Stimulated activated naive B cell treated with anti-CD40 and anti-IgM and Interleukin-4, amounts not matched to agents 10 μg/mL and 1 μg/mL and 100 μg/mL, for 72 hours (primary cell): Measurements from ENCODE around the gene RNASE4.
A peak's percentile ranks its signal among the peaks of the same experiment; 100 is the strongest.
"Not testable (repeated sequence)": the region's sequence is repeated elsewhere in the genome, so short reads cannot be mapped to it uniquely, and the experiment has no call there.

Experiments
- ATAC-seq, 2 donors: fragments of 150-1000 bp; cut with Tn5 transposase; replicated peaks; 2 replicates each; pipeline ENCODE4 v1.10.0; 2021; ENCODE audit warnings: moderate library complexity in 1 of 2
- DNase-seq: peaks from one replicate; pipeline ENCODE4 v3.0.0; 2021
- H3K27ac Mint-ChIP-seq: one replicate; pipeline ENCODE4 v1.8.0; 2022; ENCODE audit warnings: mild to moderate bottlenecking, mixed read lengths
- H3K27me3 Mint-ChIP-seq, 2 donors: one replicate each; pipeline ENCODE4 v1.8.0; 2022; ENCODE audit warnings: mixed read lengths in 2 of 2
- H3K36me3 Mint-ChIP-seq, 2 donors: one replicate each; pipeline ENCODE4 v1.8.0; 2022; ENCODE audit warnings: mixed read lengths in 2 of 2, mild to moderate bottlenecking in 1 of 2
- H3K4me1 Mint-ChIP-seq, 2 donors: one replicate each; pipeline ENCODE4 v1.8.0; 2022; ENCODE audit warnings: mixed read lengths in 2 of 2, mild to moderate bottlenecking in 1 of 2
- H3K4me3 Mint-ChIP-seq, 2 donors: one replicate each; pipeline ENCODE4 v1.8.0; 2022; ENCODE audit warnings: mild to moderate bottlenecking in 2 of 2, mixed read lengths in 2 of 2, moderate library complexity in 1 of 2
- H3K9me3 Mint-ChIP-seq, 2 donors: one replicate each; pipeline ENCODE4 v1.8.0; 2022; ENCODE audit warnings: mixed read lengths in 2 of 2, mild to moderate bottlenecking in 1 of 2

RNASE4 gene

GRCh38 chr14:20661197-20661596 is 23.2 kb upstream of the RNASE4 start:
- H3K36me3 Mint-ChIP-seq = no peaks in the 10 kb centered on the region
- peaks cover 28 to 32% of the 10 kb centered on the region in 2 donors for H3K4me1 Mint-ChIP-seq
- no peak overlapping the region for H3K4me3 Mint-ChIP-seq
- H3K9me3 Mint-ChIP-seq = no peaks in the 10 kb centered on the region
- peaks cover 29 to 31% of the 10 kb centered on the region in 2 donors for H3K27me3 Mint-ChIP-seq
- ATAC-seq (no peak), DNase-seq (no peak)
- H3K27ac Mint-ChIP-seq = no peak overlapping the region

- Mint-ChIP-seq H3K4me3 (peak overlapping the region; percentile 88 to 89), H3K36me3 (peaks cover 0 to 4% of the 10 kb centered on the region in 2 donors), H3K4me1 (peaks cover 39 to 47% of the 10 kb centered on the region in 2 donors), H3K9me3 (peaks cover 0 to under 1% of the 10 kb centered on the region in 2 donors), H3K27me3 (peaks cover 12 to 13% of the 10 kb centered on the region in 2 donors), H3K27ac (peak overlapping the region; percentile 90)
- DNase-seq (peak; percentile 80), ATAC-seq (peak; percentile 80 to 82)
These were observed 21.2 kb upstream of the RNASE4 start for GRCh38 chr14:20662968-20663732.

GRCh38 chr14:20666400-20666961 is 17.9 kb upstream of the RNASE4 start:
- H3K36me3 Mint-ChIP-seq, DNase-seq, H3K9me3 Mint-ChIP-seq, H3K27me3 Mint-ChIP-seq, H3K27ac Mint-ChIP-seq, ATAC-seq: not testable (repeated sequence)
- Mint-ChIP-seq H3K4me3 (peak overlapping the region in 1 of 2 donors; percentile 25), H3K4me1 (peaks cover 45 to 56% of the 10 kb centered on the region in 2 donors)

GRCh38 chr14:20667957-20668356 is 16.4 kb upstream of the RNASE4 start:
- Mint-ChIP-seq H3K27ac (peak overlapping the region; percentile 82), H3K9me3 (peaks cover 2 to 5% of the 10 kb centered on the region in 2 donors), H3K27me3 (no peaks in the 10 kb centered on the region), H3K4me3 (peak overlapping the region in 1 of 2 donors; percentile 67), H3K4me1 (peaks cover 47 to 61% of the 10 kb centered on the region in 2 donors), H3K36me3 (peaks cover 0 to 4% of the 10 kb centered on the region in 2 donors)
- DNase-seq (peak; percentile 59), ATAC-seq (peak; percentile 83 to 85)

GRCh38 chr14:20668969-20669368 is 15.4 kb upstream of the RNASE4 start:
- Mint-ChIP-seq H3K9me3 (peaks cover 2 to 5% of the 10 kb centered on the region in 2 donors), H3K4me3 (no peak overlapping the region), H3K4me1 (peaks cover 39 to 51% of the 10 kb centered on the region in 2 donors), H3K36me3 (peaks cover 0 to 4% of the 10 kb centered on the region in 2 donors), H3K27ac (peak overlapping the region; percentile 82), H3K27me3 (no peaks in the 10 kb centered on the region)
- DNase-seq = no peak
- no peak for ATAC-seq

- H3K4me3 Mint-ChIP-seq = no peak overlapping the region
- DNase-seq (no peak), ATAC-seq (peak; percentile 73 to 75)
- no peaks in the 10 kb centered on the region for H3K36me3 Mint-ChIP-seq
- H3K27ac Mint-ChIP-seq = peak overlapping the region; percentile 84
- H3K4me1 Mint-ChIP-seq = peaks cover 28 to 40% of the 10 kb centered on the region in 2 donors
- H3K9me3 Mint-ChIP-seq = peaks cover 2 to 5% of the 10 kb centered on the region in 2 donors
- H3K27me3 Mint-ChIP-seq = no peaks in the 10 kb centered on the region
These were observed 12.6 kb upstream of the RNASE4 start for GRCh38 chr14:20671597-20672283.

- ATAC-seq = peak; percentile 62 to 81
- Mint-ChIP-seq H3K27me3 (peaks cover 4% of the 10 kb centered on the region in 2 donors), H3K4me1 (peaks cover 17 to 20% of the 10 kb centered on the region in 2 donors)
These were observed 8.7 kb upstream of the RNASE4 start for GRCh38 chr14:20675669-20676068.

GRCh38 chr14:20676072-20676471 is 8.3 kb upstream of the RNASE4 start:
- Mint-ChIP-seq H3K4me3 (no peak overlapping the region), H3K9me3 (no peaks in the 10 kb centered on the region), H3K36me3 (no peaks in the 10 kb centered on the region), H3K4me1 (peaks cover 17 to 24% of the 10 kb centered on the region in 2 donors), H3K27me3 (peaks cover 6% of the 10 kb centered on the region in 2 donors), H3K27ac (no peak overlapping the region)
- ATAC-seq (no peak), DNase-seq (no peak)

More at GRCh38 chr14:20675669-20676068, 8.7 kb upstream of the RNASE4 start:
- DNase-seq = no peak
- Mint-ChIP-seq H3K27ac (no peak overlapping the region), H3K4me3 (no peak overlapping the region), H3K36me3 (no peaks in the 10 kb centered on the region), H3K9me3 (no peaks in the 10 kb centered on the region)

GRCh38 chr14:20679907-20680306 is 4.5 kb upstream of the RNASE4 start:
- H3K27ac Mint-ChIP-seq = no peak overlapping the region
- H3K4me3 Mint-ChIP-seq = no peak overlapping the region
- peaks cover 6% of the 10 kb centered on the region in 2 donors for H3K27me3 Mint-ChIP-seq
- H3K4me1 Mint-ChIP-seq = peaks cover 6 to 25% of the 10 kb centered on the region in 2 donors
- no peak for DNase-seq
- no peak for ATAC-seq
- H3K36me3 Mint-ChIP-seq = no peaks in the 10 kb centered on the region
- no peaks in the 10 kb centered on the region for H3K9me3 Mint-ChIP-seq

GRCh38 chr14:20680363-20680762 is 4.0 kb upstream of the RNASE4 start:
- Mint-ChIP-seq H3K4me3 (peak overlapping the region in 1 of 2 donors; percentile 5), H3K27me3 (peaks cover 6% of the 10 kb centered on the region in 2 donors), H3K4me1 (peaks cover 6 to 27% of the 10 kb centered on the region in 2 donors), H3K27ac (no peak overlapping the region), H3K36me3 (no peaks in the 10 kb centered on the region), H3K9me3 (no peaks in the 10 kb centered on the region)
- ATAC-seq (no peak), DNase-seq (no peak)

- peaks cover 1 to 25% of the 10 kb centered on the region in 2 donors for H3K4me1 Mint-ChIP-seq
- ATAC-seq = peak in 1 of 2 donors; percentile 50
- H3K9me3 Mint-ChIP-seq = no peaks in the 10 kb centered on the region
- no peaks in the 10 kb centered on the region for H3K36me3 Mint-ChIP-seq
- H3K27me3 Mint-ChIP-seq = peaks cover 6% of the 10 kb centered on the region in 2 donors
- no peak overlapping the region for H3K27ac Mint-ChIP-seq
- no peak overlapping the region for H3K4me3 Mint-ChIP-seq
- no peak for DNase-seq
These were observed 3.5 kb upstream of the RNASE4 start for GRCh38 chr14:20680843-20681347.

GRCh38 chr14:20681348-20682126 is 2.8 kb upstream of the RNASE4 start:
- ATAC-seq = peak; percentile 31 to 43
- no peak overlapping the region for H3K4me3 Mint-ChIP-seq
- no peaks in the 10 kb centered on the region for H3K36me3 Mint-ChIP-seq
- peaks cover 0 to 27% of the 10 kb centered on the region in 2 donors for H3K4me1 Mint-ChIP-seq
- peak; percentile 83 for DNase-seq
- H3K27ac Mint-ChIP-seq = no peak overlapping the region
- peaks cover 6% of the 10 kb centered on the region in 2 donors for H3K27me3 Mint-ChIP-seq
- no peaks in the 10 kb centered on the region for H3K9me3 Mint-ChIP-seq

- H3K9me3 Mint-ChIP-seq = no peaks in the 10 kb centered on the region
- no peaks in the 10 kb centered on the region for H3K36me3 Mint-ChIP-seq
- ATAC-seq (no peak), DNase-seq (no peak)
- H3K4me3 Mint-ChIP-seq = no peak overlapping the region
- peaks cover 6% of the 10 kb centered on the region in 2 donors for H3K27me3 Mint-ChIP-seq
- H3K4me1 Mint-ChIP-seq = peaks cover 0 to 27% of the 10 kb centered on the region in 2 donors
- no peak overlapping the region for H3K27ac Mint-ChIP-seq
These were observed 2.3 kb upstream of the RNASE4 start for GRCh38 chr14:20682127-20682434.
